Hematopoietic multipotent progenitor cell treated with erythropoietin and hydrocortisone succinate and interleukin-3 and kit ligand, for 15 days (in vitro differentiated cells): Measurements from ENCODE around the gene ANKRD55.

Experiments
- DNase-seq: peaks from one replicate; pipeline ENCODE4 v3.0.0-alpha.2; 2015; ENCODE audit warnings: low spot score

The ANKRD55 gene

DNA sequence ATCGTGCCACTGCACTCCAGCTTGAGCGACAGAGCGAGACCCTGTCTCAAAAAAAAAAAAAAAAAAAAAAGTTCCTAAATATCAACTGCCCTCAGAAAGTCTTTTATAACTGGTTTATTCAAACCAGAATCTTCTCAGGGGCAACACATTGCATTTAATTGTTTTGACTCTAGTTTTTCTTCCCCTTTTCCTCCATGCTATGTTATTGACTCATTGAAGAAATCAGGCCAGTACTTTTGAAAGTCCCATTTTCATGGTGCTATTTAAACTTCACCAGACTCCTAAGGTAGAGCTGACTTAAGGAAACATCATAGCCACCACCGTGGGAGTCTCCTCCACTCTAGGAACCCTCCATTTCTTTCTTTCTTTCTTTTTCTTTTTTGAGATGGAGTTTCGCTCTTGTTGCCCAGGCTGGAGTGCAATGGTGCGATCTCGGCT is 155.3 kb downstream of the ANKRD55 start:
- no peak for DNase-seq

DNA sequence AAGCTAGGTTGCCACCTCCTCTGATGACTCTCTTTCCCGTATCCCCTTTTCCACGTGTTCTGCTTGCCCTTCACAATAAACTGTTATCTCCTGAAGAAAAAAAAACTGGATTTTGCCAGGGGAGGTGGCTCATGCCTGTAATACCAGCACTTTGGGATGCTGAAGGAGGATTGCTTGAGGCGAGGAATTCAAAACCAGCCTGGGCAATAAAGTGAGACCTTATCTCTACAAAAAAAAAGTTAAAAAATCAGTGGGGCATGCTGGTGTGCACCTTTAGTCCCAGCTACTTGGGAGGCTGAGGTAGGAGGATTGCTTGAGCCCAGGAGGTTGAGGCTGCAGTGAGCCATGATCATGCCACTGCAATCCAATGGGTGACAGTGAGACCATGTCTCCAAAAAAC is 156.6 kb downstream of the ANKRD55 start:
- no peak for DNase-seq

DNA sequence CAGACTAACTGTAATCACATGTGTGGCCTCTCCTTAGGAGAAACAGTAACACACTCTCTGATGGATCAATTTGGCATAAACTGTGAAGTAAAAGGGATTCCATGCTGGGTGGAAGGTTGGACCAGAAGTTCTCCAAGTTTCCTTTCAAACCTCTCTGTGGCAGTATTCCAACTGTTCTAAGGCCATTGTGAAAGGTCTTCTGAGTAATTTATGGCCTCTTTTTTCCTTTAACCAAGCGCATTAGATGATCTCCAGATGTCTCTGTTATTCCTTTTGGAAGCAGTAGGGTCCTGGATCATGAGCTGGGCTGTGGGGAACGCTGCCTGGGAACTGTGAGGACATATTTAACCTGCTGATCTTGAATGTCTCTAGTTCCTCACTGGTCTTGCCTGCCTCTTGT is 157.8 kb downstream of the ANKRD55 start:
- no peak for DNase-seq

DNA sequence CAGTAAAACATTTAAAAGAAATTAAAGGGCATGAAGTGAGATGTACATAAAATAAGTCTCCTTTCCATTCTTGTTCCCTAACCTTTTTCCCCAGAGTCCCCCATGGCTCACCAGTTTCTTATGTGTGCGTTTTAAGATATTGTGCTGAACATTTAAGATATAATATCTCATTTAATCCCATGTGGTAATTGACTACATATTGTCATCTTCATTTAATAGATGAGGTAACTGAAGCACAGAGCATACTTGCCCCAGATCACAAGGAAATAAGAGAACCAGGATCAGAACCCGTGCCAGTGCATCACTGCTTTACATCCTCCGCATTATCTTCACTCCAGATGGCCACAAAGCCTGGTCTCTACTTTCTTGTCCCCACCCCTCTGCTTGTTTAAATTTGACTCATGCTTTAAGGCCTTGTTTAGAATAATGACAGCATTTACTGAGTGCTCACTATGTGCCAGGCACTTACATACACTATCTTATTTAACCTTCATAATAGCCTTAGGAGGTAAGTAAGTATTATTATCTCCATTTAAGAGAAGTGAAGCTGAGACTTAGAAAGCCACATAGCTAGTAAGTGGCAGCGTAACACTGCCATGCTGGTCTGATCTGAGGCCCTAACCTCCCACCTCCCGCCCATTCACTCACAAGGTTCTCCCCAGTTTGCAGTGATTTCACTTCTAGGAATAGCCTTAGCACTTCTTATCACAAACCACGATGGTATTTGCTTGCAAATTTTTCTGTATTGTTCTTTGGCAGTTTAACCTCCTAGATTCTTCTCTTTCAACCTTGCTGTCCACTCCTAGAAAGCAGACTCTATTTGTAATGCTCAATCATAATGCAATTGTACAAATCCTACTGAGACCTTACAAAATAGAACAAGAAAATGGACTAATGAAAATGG is 160.0 kb downstream of the ANKRD55 start:
- no peak for DNase-seq

DNA sequence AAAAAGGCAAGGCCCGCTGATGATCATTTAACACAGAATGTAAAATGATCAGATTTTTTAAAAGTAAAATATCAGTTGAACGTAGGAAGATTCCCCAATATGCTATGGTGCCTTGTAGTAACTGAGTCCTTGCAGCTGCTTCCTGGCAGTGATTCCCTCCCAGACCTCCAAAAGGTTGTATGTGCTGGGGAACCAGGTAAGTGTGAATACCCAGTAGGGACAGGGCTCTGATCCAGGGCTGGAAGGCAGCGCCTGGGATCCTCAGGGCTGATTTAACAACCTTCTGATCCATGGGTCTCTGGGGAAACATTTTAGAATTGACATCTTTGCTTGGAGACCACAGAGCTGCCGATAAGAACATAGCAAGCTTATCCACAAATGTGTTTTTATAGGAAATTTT is 161.7 kb downstream of the ANKRD55 start:
- DNase-seq = no peak

DNA sequence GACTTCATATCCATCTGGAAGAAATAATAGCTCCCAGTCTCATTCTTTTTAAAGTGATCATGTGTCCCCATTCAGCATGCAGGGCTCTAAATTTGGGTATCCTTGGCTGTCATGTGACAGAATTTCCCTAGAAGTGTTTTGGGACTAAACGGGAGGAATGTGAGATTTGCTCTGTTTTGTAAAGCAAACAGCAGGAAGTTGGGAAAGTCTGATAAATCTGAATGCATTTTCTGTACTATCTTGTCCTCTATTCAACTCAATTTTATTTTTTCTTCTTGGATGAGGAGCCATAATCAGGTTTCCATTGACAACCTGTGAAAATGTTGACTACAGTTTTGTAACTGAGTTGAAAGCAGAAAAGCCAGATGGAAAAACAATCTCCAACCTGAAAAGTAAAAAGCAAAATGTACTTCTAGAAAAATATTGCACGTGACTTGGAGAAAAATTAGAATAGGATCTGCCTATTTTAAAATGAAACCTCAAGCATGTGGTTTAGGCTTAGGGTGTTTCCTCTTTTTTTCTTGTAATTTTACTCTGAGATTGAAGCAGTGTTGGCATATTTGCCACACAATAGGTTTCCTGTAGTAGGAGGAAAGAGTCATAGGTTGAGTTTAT is 162.2 kb downstream of the ANKRD55 start:
- DNase-seq = no peak

DNA sequence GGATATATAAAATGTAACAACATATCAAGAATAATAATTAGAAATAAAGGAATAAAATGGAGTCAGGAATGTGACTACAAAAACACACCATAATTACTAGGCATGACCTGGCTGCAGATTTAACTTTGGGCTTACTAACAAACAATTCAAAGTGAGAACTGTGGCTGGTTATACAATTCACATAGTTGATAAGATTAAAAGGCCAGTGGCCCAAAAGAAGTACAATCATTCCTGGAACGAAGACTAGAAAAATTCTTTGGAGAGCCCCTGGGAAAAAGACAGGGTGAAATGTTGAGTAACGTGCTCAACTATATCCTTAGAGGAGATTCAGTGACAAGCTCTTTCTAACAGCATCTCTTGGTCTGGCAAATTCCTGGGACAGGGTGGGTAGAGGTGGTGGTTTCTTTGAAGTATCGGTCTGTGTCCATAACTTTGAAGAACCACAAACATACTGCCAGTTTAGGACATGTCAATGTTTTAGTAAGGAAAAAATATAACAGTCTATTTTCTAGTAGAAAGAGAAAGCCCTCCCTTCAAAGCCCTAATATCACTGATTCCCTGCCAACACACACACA is 163.4 kb downstream of the ANKRD55 start:
- DNase-seq = no peak

DNA sequence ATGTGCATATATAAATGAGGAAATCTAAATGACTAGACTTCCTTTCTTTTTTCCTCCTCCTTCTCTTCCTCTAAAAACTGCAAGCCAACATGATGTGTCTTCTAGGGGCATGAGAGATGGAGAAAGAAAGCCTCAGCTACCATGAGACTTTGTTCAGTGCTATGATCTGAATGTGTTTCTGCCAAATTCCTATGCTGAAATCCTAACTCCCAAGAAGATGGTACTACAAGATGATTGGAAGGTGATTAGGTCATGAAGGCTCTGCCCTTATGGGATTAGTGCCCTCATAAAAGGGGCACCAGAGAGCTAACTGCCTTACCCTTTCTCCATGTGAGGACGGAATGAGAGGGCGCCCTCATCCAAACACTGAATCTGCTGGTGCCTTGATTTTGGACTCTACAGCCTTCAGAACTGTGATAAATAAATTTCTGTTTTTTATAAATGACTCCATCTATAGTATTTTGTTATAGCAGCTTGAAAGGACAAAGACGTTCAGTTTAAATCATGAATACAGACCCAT is 166.1 kb downstream of the ANKRD55 start:
- no peak for DNase-seq

DNA sequence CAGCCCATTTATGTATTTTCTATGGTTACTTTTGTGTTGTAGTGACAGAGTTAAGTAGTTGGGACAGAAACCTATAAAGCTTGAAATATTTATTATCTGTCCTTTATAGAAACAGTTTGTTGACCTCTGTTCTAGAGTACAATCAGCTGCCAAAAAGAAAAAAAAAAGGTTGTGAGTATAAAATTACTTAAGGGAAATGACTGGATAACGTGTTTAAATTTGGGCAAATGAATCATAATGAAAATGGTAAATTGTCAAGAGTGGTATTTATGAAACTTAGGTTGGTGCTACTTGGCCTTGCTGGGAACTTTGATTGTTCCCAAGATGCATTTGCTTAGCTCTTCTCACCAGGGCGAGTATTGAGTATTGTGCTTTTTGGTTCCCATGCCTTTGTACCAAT is 168.1 kb downstream of the ANKRD55 start:
- DNase-seq = no peak

DNA sequence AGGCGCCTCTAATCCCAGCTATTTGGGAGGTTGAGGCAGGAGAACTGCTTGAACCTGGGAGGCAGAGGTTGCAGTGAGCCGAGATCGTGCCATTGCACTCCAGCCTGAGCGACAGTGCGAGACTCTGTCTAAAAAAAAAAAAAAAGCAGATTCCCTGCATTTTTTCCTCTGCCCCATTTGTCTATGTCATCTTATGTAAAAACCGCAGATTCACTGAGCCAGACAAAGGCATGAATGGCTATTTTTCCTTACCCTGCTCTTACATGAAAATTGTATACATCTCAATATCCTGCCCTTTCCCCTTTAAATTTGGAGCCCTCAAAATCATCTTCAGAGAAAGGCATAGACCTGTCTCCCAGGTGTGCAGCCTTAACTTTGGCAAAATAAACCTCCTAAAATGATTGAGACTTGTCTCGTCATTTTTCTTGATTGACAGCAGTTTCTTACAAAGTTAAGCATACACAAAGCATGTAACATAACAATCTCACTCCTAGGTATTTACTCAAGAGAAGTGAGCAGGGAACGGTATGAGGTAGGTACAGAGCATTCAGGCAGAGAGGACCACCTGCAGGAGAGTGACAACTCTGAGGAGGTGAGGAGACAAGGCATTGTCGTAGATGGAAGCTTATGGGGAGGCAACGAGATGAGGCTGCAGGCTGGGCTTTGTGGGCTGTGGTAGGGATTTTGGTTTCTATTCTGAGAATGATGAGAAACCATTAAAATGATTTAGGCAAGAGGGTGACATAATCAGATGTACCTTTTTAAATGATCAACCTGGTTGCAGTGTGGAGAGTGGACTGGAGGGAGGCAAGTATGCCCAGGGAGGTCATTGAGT is 172.6 kb downstream of the ANKRD55 start:
- no peak for DNase-seq

DNA sequence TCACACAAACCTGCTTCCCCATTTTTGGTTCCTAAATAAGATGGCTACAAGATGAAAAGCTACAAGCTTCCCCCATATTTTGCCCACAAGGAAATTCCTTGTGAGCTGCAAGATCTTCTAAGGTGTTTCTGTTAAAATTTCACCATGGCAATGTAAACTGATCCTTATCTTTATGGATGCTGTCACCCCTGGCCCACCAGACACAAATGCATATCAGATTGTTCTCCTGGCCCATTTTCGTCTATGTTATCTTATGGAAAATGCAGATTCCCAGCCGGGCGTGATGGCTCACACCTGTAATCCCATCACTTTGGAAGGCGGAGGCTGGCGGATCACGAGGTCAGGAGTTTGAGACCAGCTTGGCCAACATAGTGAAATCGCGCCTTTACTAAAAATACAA is 173.3 kb downstream of the ANKRD55 start:
- no peak for DNase-seq

DNA sequence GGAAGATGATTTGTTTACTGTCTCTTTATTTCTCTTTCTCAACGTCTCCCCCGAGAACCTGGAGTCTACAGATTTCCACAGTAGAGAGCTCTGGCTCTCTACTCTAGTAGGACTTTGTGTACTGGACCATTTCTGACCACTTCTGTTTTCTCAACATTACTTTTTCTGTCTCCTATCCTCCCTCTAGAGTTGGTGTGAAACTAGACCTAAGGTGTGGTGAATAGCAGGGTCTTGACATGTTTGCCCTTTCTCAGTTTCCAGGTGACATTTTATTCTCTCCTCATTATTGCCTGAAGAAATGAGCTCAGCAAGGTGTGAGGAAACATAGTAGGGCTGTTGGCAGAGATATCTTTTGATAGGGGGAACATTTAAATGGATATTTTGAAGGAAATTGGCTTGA is 176.3 kb downstream of the ANKRD55 start:
- no peak for DNase-seq

DNA sequence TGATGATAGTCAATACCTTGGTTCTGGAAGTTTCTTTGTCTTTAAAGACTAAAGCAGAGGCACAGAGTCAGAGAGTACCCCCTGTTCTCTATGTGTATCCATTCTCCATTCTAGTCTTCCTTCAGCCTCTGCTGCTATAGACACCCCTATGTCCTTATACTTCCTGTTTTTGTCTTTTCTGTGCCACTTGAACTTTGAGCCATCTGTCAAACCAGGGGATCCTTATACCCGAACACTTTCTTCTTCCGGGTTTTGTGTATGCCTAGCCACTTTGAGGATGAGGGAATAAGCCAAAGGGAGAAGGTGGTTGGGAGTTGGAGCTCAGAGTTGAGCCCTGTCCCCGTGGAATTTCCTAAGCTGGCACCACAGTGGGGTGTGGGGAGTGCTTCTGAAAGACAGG is 177.3 kb downstream of the ANKRD55 start:
- DNase-seq = no peak

DNA sequence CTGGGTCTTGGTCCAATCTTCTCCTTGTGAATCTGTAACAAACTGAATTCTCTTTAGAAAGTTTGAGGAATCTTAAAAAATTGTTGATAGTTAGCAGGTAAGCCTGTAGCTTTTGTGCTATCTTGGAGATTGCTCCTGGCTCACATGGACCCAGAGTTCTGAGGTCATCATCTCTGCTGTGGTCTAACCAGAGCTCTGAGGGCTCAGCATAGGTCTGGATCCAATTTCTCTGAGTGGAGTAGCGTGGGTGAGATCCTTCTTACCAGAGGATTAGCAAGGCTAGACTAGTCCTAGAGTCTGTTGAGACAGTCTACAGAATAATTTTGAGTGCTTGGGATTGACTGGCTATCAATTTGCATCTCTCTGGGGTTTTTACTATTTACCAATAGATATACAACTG is 177.8 kb downstream of the ANKRD55 start:
- no peak for DNase-seq

DNA sequence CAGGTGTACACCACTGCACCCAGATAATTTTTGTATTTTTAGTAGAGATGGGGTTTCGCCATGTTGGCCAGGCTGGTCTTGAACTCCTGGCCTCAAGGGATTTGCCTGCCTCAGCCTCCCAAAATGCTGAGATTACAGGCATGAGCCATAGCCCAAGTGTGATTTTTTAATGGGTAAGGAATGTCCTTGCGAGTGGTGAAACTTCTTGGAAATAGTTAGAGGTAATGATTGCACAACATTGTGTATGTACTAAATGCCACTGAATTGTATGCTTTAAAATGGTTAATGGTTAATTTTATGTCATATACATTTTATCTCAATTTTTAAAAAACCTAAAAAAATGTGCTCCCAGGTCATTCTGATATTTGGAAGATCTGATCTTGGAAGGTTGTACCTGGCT is 178.5 kb downstream of the ANKRD55 start:
- DNase-seq = no peak

DNA sequence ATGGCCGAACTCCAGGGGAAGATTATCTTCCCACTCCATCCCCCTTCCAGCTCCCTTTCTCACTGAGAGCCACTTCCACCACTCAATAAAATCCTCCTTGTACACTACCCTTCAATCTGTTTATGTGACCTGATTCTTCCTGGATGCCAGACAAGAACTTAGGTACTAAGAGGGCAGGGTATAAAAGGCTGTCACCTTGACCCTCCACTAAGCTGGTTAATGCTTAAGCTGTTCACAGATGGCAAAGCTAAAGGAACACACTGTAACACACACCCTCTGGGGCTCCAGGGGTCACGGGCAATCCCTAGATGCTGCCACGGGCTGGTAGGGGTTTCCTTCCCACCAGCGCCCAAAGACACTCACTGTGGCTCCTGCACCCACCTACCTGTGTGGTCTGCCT is 179.8 kb downstream of the ANKRD55 start:
- no peak for DNase-seq

DNA sequence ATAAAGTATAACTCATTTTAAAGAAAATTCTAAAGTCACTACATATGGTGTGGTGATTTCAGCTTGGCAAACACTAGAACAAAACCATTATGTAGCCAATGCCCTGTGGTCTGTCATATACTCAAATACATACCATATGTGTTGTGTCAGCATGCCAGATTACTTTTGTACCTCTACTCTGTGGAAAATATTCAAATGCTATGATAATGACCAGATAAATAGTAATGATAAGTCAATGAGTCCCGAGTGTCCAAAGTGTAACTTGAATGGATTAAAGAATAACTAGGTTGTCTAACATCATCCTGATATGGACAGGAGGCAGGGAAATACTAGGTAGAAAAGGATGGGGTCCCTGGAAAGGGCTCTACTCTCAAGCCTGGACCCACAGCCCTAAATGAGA is 180.4 kb downstream of the ANKRD55 start:
- DNase-seq = no peak

DNA sequence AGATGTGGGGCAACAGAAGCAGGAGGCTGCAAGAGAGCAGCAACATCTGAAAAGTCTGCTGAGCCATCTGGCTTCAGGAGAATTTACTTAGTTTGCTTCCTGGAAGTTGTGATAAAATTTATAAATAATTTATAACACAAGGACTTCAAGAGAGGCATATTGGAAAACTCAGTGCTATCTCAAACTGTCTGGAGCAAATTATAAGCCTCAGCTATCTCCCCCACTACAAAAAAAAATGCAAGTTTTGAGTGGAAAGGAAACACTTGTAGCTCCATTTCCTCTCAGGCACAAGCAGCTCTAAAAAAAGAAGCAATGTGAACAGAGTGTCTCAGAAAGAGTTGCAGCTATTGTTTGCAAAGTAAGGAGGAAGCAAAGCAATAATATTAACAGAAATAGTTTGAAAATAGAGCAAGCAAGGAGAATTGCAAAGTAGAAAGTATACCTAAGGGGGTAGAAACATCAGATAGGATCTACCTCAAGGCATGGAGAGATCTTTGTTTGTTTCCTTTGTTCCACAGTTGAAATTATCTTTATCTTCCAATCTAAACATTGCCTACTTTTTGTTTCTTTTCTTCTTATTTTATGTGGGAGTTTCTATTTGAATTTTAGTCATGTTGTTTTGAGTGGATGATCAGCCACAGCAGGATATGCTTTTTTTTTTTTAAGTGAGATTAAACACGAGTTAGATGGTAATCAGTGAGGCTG is 182.4 kb downstream of the ANKRD55 start:
- DNase-seq = no peak
